IMR-90 (cell line): ENCODE measurements around the gene PCDHGA5.

Source experiments
- MAZ ChIP-seq: IDR thresholded peaks from 2 replicates; pipeline ENCODE4 v1.6.1; 2012; ENCODE audit warnings: low read depth, mild to moderate bottlenecking, low read length, improper control_type of control experiment, moderate library complexity, borderline replicate concordance
- TF ChIP-seq, protein P1 (sequence below): conservative IDR thresholded peaks from 2 replicates; pipeline ENCODE4 v1.5.1; 2012; ENCODE audit warnings: mild to moderate bottlenecking, low read depth, low read length, improper control_type of control experiment

DNA sequence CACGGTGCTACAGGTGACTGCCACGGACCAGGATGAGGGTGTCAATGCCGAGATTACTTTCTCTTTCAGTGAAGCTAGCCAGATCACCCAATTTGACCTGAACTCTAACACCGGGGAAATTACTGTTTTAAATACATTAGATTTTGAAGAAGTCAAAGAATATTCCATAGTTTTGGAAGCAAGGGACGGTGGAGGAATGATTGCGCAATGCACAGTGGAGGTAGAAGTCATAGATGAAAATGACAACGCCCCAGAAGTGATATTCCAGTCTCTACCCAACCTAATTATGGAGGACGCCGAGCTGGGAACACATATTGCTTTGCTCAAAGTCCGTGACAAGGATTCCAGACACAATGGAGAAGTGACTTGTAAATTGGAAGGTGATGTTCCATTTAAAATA, 24.7 kb downstream of the PCDHGA5 start:
- TF ChIP-seq, protein P1, sequence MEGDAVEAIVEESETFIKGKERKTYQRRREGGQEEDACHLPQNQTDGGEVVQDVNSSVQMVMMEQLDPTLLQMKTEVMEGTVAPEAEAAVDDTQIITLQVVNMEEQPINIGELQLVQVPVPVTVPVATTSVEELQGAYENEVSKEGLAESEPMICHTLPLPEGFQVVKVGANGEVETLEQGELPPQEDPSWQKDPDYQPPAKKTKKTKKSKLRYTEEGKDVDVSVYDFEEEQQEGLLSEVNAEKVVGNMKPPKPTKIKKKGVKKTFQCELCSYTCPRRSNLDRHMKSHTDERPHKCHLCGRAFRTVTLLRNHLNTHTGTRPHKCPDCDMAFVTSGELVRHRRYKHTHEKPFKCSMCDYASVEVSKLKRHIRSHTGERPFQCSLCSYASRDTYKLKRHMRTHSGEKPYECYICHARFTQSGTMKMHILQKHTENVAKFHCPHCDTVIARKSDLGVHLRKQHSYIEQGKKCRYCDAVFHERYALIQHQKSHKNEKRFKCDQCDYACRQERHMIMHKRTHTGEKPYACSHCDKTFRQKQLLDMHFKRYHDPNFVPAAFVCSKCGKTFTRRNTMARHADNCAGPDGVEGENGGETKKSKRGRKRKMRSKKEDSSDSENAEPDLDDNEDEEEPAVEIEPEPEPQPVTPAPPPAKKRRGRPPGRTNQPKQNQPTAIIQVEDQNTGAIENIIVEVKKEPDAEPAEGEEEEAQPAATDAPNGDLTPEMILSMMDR: no peak
- TF ChIP-seq MAZ: no peak
